Brain microvascular endothelial cell (primary cell): ENCODE data around the gene UPB1.

Source experiments
- DNase-seq: peaks from one replicate; pipeline ENCODE4 v3.0.0-alpha.2; 2020
- H3K27ac ChIP-seq: fragments of 250-450 bp; sonication (Bioruptor Pico); 2 replicates; pipeline ENCODE4 v1.5.1; 2020; ENCODE audit warnings: mild to moderate bottlenecking, moderate library complexity
- H3K27me3 ChIP-seq: fragments of 250-450 bp; sonication (Bioruptor Pico); replicated peaks from 2 replicates; pipeline ENCODE4 v1.5.1; 2020; ENCODE audit warnings: mild to moderate bottlenecking
- H3K36me3 ChIP-seq: fragments of 250-450 bp; sonication (Bioruptor Pico); replicated peaks from 2 replicates; pipeline ENCODE4 v1.5.1; 2020; ENCODE audit warnings: mild to moderate bottlenecking
- H3K4me3 ChIP-seq: 2 replicates; pipeline ENCODE4 v1.5.1; 2011; ENCODE audit warnings: low read depth, mild to moderate bottlenecking, control low read depth, low read length, moderate library complexity
- CTCF ChIP-seq: IDR thresholded peaks from 2 replicates; pipeline ENCODE4 v1.5.1; 2011; ENCODE audit warnings: low read depth, mild to moderate bottlenecking, moderate library complexity, low read length, control low read depth, inconsistent platforms; ENCODE audit errors: missing control alignments
- in situ Hi-C: cut with HindIII; loops from 2 replicates; pipeline ENCODE4 v1.10.0; 2017; ENCODE audit warnings: low sequenced_read_pairs, low pct_ligation_motif_present

The UPB1 gene

GRCh38 chr22:24535348-24535747 lies 40.2 kb downstream of the UPB1 start:
- H3K36me3 ChIP-seq: peaks cover 4% of the 10 kb centered on the region
- no peaks in the 10 kb centered on the region for H3K27me3 ChIP-seq
- no peak for TF ChIP-seq CTCF
- H3K4me3 ChIP-seq: no peak overlapping the region
- in situ Hi-C loops: no loop called here
- H3K27ac ChIP-seq: no peak overlapping the region
- DNase-seq: no peak

GRCh38 chr22:24536089-24536488 lies 41.0 kb downstream of the UPB1 start:
- H3K4me3 ChIP-seq: no peak overlapping the region
- no peak for TF ChIP-seq CTCF
- in situ Hi-C loops: no loop called here
- H3K27ac ChIP-seq: no peak overlapping the region
- H3K36me3 ChIP-seq: peaks cover 11% of the 10 kb centered on the region
- no peaks in the 10 kb centered on the region for H3K27me3 ChIP-seq
- no peak for DNase-seq

GRCh38 chr22:24540470-24540869 lies 45.3 kb downstream of the UPB1 start:
- no peaks in the 10 kb centered on the region for H3K27me3 ChIP-seq
- peaks cover 43% of the 10 kb centered on the region for H3K36me3 ChIP-seq
- H3K4me3 ChIP-seq: no peak overlapping the region
- no peak overlapping the region for H3K27ac ChIP-seq
- DNase-seq: no peak
- TF ChIP-seq CTCF: no peak
- in situ Hi-C loops: no loop called here

GRCh38 chr22:24541681-24542515 lies 46.8 kb downstream of the UPB1 start:
- DNase-seq: no peak
- TF ChIP-seq CTCF: no peak
- Histone ChIP-seq H3K27ac (no peak overlapping the region), H3K4me3 (no peak overlapping the region), H3K27me3 (no peaks in the 10 kb centered on the region), H3K36me3 (peaks cover 51% of the 10 kb centered on the region)
- in situ Hi-C loops: no loop called here

GRCh38 chr22:24542641-24543040 lies 47.5 kb downstream of the UPB1 start:
- Histone ChIP-seq H3K27ac (no peak overlapping the region), H3K27me3 (no peaks in the 10 kb centered on the region), H3K36me3 (peaks cover 59% of the 10 kb centered on the region), H3K4me3 (no peak overlapping the region)
- in situ Hi-C loops: no loop called here
- no peak for TF ChIP-seq CTCF
- DNase-seq: no peak

GRCh38 chr22:24543185-24543601 lies 48.1 kb downstream of the UPB1 start:
- no peak for DNase-seq
- Histone ChIP-seq H3K36me3 (peaks cover 64% of the 10 kb centered on the region), H3K27ac (no peak overlapping the region), H3K27me3 (no peaks in the 10 kb centered on the region), H3K4me3 (no peak overlapping the region)
- in situ Hi-C loops: no loop called here
- TF ChIP-seq CTCF: no peak
